HepG2 (cell line): ENCODE data around the gene GPR62. TPM values are rescaled to one million over a fixed set of nuclear protein-coding genes. Genes with fewer than 3 reads are reported as not detected.
A peak's percentile ranks its signal among the peaks of the same experiment; 100 is the strongest.

Source experiments
- AKAP8 ChIP-seq: sonication (generic); formaldehyde crosslinking; IDR thresholded peaks from 2 replicates; pipeline ENCODE4 v1.5.1; 2020; ENCODE audit warnings: mild to moderate bottlenecking, missing genetic modification reagents
- BCL6 ChIP-seq: IDR thresholded peaks from 2 replicates; pipeline ENCODE4 v1.6.1; 2016; ENCODE audit warnings: missing genetic modification reagents, missing compliant biosample characterization
- CAMTA2 ChIP-seq: sonication (generic); formaldehyde crosslinking; IDR thresholded peaks from 2 replicates; pipeline ENCODE4 v1.4.0; 2020; ENCODE audit warnings: mild to moderate bottlenecking, missing genetic modification reagents, borderline replicate concordance
- CBX5 ChIP-seq: sonication (generic); formaldehyde crosslinking; IDR thresholded peaks from 2 replicates; pipeline ENCODE4 v1.4.0; 2020; ENCODE audit warnings: missing genetic modification reagents, borderline replicate concordance
- CREB1 ChIP-seq, 2 experiments: fragments of 450-650 bp in 1 of 2; IDR thresholded peaks; 2 replicates each; pipeline ENCODE4 v1.6.1; 2016 to 2017; ENCODE audit warnings: control low read depth in 1 of 2, mild to moderate bottlenecking in 1 of 2, missing compliant biosample characterization in 1 of 2, missing genetic modification characterization in 1 of 2
- GABPA ChIP-seq, 2 experiments: IDR thresholded peaks; 2 replicates each; pipeline ENCODE4 v1.6.1; 2011 to 2016; ENCODE audit warnings: low read depth in 2 of 2, low read length in 1 of 2, missing biosample characterization in 1 of 2, missing genetic modification characterization in 1 of 2
- MLLT10 ChIP-seq: sonication (generic); formaldehyde crosslinking; IDR thresholded peaks from 2 replicates; pipeline ENCODE4 v1.4.0; 2020; ENCODE audit warnings: missing genetic modification reagents
- NFE2L2 ChIP-seq: fragments of 150-350 bp; IDR thresholded peaks from 2 replicates; pipeline ENCODE4 v1.6.1; 2014; ENCODE audit warnings: low read length
- PHF5A ChIP-seq: IDR thresholded peaks from one replicate; pipeline ENCODE4 v1.6.1; 2018; ENCODE audit warnings: low read depth, missing genetic modification reagents; ENCODE audit not compliant: unreplicated experiment
- SIN3B ChIP-seq: fragments of 150-350 bp; IDR thresholded peaks from 2 replicates; pipeline ENCODE4 v1.6.1; 2014; ENCODE audit warnings: low read length
- TGIF2 ChIP-seq: IDR thresholded peaks from 2 replicates; pipeline ENCODE4 v1.6.1; 2016; ENCODE audit warnings: control low read depth, missing compliant biosample characterization
- ZFP82 ChIP-seq: sonication (generic); formaldehyde crosslinking; IDR thresholded peaks from 2 replicates; pipeline ENCODE4 v1.5.1; 2020; ENCODE audit warnings: mild to moderate bottlenecking, missing genetic modification reagents, borderline replicate concordance
- ZNF431 ChIP-seq: sonication (generic); formaldehyde crosslinking; IDR thresholded peaks from 2 replicates; pipeline ENCODE4 v1.9.0; 2022; ENCODE audit warnings: missing genetic modification reagents, low read depth, mild to moderate bottlenecking, borderline replicate concordance
- ZNF44 ChIP-seq: sonication (generic); formaldehyde crosslinking; IDR thresholded peaks from 2 replicates; pipeline ENCODE4 v1.5.1; 2020; ENCODE audit warnings: mild to moderate bottlenecking, missing genetic modification reagents
- ZNF484 ChIP-seq: sonication (generic); formaldehyde crosslinking; IDR thresholded peaks from 2 replicates; pipeline ENCODE4 v1.5.1; 2020; ENCODE audit warnings: mild to moderate bottlenecking, low read depth, missing genetic modification reagents, borderline replicate concordance
- ZNF816 ChIP-seq: sonication (generic); formaldehyde crosslinking; IDR thresholded peaks from 2 replicates; pipeline ENCODE4 v1.8.0; 2022; ENCODE audit warnings: missing genetic modification reagents, mild to moderate bottlenecking, borderline replicate concordance
- ZSCAN12 ChIP-seq: sonication (generic); formaldehyde crosslinking; IDR thresholded peaks from 2 replicates; pipeline ENCODE4 v1.9.0; 2021; ENCODE audit warnings: mild to moderate bottlenecking, missing genetic modification reagents
- ZSCAN30 ChIP-seq: sonication (generic); formaldehyde crosslinking; IDR thresholded peaks from 2 replicates; pipeline ENCODE4 v1.5.0; 2020; ENCODE audit warnings: mild to moderate bottlenecking, missing genetic modification reagents
- polyA plus RNA-seq, 8 experiments: library from polyadenylated mRNA; depleted of rRNA in 3 of 8; stranded (reverse) in 7 of 8; unstranded in 1 of 8; fragments of >200 nt; fragmentation: Illumina TruSeq in 4 of 8; extraction: Trizol in 4 of 8; gene quantifications; 2 replicates each; pipeline versions ENCODE4 v1.2.1 to v1.2.3, GENCODE V29; 2011 to 2016; ENCODE audit warnings: low read depth in 4 of 8, missing spikeins in 1 of 8, mixed read lengths in 1 of 8; ENCODE audit not compliant: insufficient read depth in 1 of 8
- total RNA-seq, 5 experiments: library from RNA; depleted of rRNA; stranded (reverse); fragments of >200 nt; fragmentation: Illumina TruSeq; extraction: Trizol; gene quantifications; 2 replicates each; pipeline ENCODE4 v1.2.3, GENCODE V29; 2016; ENCODE audit warnings: low read depth in 1 of 5
- TF ChIP-seq, protein P1 (sequence below): sonication (generic); formaldehyde crosslinking; IDR thresholded peaks from 2 replicates; pipeline ENCODE4 v1.4.0; 2020; ENCODE audit warnings: mild to moderate bottlenecking, low read depth, missing genetic modification reagents
- TF ChIP-seq, protein P2 (sequence below): fragments of 450-650 bp; IDR thresholded peaks from 2 replicates; pipeline ENCODE4 v1.6.1; 2017; ENCODE audit warnings: mild to moderate bottlenecking
- TF ChIP-seq, protein P3 (sequence below): sonication (generic); formaldehyde crosslinking; IDR thresholded peaks from 2 replicates; pipeline ENCODE4 v1.4.0; 2020; ENCODE audit warnings: mild to moderate bottlenecking, missing genetic modification reagents
- TF ChIP-seq, protein P4 (sequence below): sonication (generic); formaldehyde crosslinking; IDR thresholded peaks from 2 replicates; pipeline ENCODE4 v1.4.0; 2020; ENCODE audit warnings: missing genetic modification reagents

The GPR62 gene
- total and polyA plus RNA-seq, 2 of the 13 experiments (the other 11 are each of a cell fraction or from before 2014, with no cell fraction given): not detected

DNA sequence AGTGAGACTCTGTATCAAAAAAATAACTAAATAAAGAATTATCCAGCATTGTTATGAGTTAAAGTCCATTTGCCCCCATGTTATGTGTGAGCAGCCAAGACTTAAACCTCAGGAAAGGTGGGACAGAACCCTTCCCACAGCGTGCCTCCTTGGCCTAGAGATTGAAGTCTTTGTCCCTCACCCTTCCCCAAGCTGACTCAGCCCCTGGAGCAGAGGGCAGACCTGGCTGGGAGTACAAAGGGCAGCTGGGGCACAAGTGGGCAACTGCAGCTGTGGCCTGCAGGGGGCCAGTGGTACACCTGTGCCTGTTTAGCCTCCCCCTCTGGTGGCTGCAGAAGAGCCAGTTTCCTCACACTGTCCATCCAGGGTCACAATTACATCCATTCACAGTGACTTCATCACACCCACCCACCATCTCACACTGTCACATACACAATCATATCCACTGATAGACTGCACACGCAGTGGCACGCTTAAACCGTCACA is 27.2 kb downstream of the GPR62 start (continued):
- TF ChIP-seq ZNF484 (no peak), NFE2L2 (no peak), GABPA (IDR thresholded peaks at IDR 0.05; ENCODE audit: low read depth, low read length) (no peak), GABPA (CRISPR knock-in tag; IDR thresholded peaks at IDR 0.05; ENCODE audit: low read depth) (peak; percentile 62; the same call in 1 of the 2 replicates), ZSCAN30 (CRISPR knock-in tag) (no peak), MLLT10 (CRISPR knock-in tag) (no peak), TGIF2 (CRISPR knock-in tag) (peak; percentile 43; the same call in 1 of the 2 replicates), CBX5 (CRISPR knock-in tag) (peak; percentile 90; the same call in 1 of the 2 replicates), ZNF44 (CRISPR knock-in tag) (0 out of 2 replicates have a peak, but pooled peaks have one; percentile 48), ZFP82 (CRISPR knock-in tag) (no peak), PHF5A (peak; percentile 94), ZNF431 (CRISPR knock-in tag) (peak; percentile 61; the same call in 1 of the 2 replicates), SIN3B (peak; percentile 50), AKAP8 (CRISPR knock-in tag) (no peak; the same call in none of the 2 replicates), BCL6 (CRISPR knock-in tag) (peak; percentile 67; the same call in 1 of the 2 replicates), ZSCAN12 (CRISPR knock-in tag) (no peak), ZNF816 (CRISPR knock-in tag) (no peak), CREB1 (IDR thresholded peaks at IDR 0.05) (no peak), CREB1 (CRISPR knock-in tag; IDR thresholded peaks at IDR 0.05) (peak; percentile 21; the same call in 1 of the 2 replicates), CAMTA2 (no peak)
- TF ChIP-seq, protein P1, sequence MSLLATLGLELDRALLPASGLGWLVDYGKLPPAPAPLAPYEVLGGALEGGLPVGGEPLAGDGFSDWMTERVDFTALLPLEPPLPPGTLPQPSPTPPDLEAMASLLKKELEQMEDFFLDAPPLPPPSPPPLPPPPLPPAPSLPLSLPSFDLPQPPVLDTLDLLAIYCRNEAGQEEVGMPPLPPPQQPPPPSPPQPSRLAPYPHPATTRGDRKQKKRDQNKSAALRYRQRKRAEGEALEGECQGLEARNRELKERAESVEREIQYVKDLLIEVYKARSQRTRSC (CRISPR knock-in tag): no peak; the same call in 1 of the 2 replicates
- TF ChIP-seq, protein P2, sequence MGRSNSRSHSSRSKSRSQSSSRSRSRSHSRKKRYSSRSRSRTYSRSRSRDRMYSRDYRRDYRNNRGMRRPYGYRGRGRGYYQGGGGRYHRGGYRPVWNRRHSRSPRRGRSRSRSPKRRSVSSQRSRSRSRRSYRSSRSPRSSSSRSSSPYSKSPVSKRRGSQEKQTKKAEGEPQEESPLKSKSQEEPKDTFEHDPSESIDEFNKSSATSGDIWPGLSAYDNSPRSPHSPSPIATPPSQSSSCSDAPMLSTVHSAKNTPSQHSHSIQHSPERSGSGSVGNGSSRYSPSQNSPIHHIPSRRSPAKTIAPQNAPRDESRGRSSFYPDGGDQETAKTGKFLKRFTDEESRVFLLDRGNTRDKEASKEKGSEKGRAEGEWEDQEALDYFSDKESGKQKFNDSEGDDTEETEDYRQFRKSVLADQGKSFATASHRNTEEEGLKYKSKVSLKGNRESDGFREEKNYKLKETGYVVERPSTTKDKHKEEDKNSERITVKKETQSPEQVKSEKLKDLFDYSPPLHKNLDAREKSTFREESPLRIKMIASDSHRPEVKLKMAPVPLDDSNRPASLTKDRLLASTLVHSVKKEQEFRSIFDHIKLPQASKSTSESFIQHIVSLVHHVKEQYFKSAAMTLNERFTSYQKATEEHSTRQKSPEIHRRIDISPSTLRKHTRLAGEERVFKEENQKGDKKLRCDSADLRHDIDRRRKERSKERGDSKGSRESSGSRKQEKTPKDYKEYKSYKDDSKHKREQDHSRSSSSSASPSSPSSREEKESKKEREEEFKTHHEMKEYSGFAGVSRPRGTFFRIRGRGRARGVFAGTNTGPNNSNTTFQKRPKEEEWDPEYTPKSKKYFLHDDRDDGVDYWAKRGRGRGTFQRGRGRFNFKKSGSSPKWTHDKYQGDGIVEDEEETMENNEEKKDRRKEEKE: no peak
- TF ChIP-seq, protein P3, sequence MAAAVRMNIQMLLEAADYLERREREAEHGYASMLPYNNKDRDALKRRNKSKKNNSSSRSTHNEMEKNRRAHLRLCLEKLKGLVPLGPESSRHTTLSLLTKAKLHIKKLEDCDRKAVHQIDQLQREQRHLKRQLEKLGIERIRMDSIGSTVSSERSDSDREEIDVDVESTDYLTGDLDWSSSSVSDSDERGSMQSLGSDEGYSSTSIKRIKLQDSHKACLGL: peak; percentile 43; the same call in 1 of the 2 replicates
- TF ChIP-seq, protein P4, sequence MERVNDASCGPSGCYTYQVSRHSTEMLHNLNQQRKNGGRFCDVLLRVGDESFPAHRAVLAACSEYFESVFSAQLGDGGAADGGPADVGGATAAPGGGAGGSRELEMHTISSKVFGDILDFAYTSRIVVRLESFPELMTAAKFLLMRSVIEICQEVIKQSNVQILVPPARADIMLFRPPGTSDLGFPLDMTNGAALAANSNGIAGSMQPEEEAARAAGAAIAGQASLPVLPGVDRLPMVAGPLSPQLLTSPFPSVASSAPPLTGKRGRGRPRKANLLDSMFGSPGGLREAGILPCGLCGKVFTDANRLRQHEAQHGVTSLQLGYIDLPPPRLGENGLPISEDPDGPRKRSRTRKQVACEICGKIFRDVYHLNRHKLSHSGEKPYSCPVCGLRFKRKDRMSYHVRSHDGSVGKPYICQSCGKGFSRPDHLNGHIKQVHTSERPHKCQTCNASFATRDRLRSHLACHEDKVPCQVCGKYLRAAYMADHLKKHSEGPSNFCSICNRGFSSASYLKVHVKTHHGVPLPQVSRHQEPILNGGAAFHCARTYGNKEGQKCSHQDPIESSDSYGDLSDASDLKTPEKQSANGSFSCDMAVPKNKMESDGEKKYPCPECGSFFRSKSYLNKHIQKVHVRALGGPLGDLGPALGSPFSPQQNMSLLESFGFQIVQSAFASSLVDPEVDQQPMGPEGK: peak; percentile 87
